ENCODE results near the gene CD274. TPM values are rescaled to one million over a fixed set of nuclear protein-coding genes. Genes with fewer than 3 reads are reported as not detected.

The CD274 gene
- polyA plus RNA-seq, 3 donors = 0.24 to 0.84 TPM; not detected in 1

DNA sequence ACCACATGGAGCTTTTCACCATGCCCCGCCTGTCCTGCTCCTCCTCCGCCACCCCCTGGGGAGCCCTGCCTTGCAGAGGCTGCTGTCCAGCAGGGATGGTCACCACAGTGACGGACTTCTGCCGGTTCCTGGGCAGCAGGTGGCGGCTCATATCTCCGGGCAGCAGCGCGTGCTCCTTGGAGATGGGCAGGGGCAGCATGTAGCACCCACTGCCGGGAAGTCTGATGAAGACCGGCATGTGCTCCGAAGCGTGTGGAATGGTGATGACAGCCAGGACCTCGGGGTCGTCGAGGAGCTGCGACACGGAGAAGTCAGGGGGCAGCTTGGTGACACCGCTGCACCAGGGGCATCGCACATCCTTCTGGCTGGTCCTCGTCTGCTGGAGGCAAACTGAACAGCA lies 31.9 kb upstream of the CD274 start:
- no peaks in the 10 kb centered on the region for H3K27me3 ChIP-seq (ENCODE audit: control insufficient read depth in 2 of 2, insufficient read depth in 2 of 2, low read length in 2 of 2)
- no peaks in the 10 kb centered on the region for H3K36me3 ChIP-seq (replicated peaks in 1 of 2; ENCODE audit: control insufficient read depth in 1 of 2, insufficient read depth in 2 of 2, low read length in 2 of 2)
- Mint-ChIP-seq H3K36me3 (peaks cover 15 to 18% of the 10 kb centered on the region in 2 donors), H3K4me1 (peaks cover 3% of the 10 kb centered on the region), H3K9me3 (peaks cover 0 to 9% (median 5%) of the 10 kb centered on the region in 7 donors), H3K27me3 (ENCODE audit: low read depth in 3 of 3) (peaks cover 0 to 1% (median 0%) of the 10 kb centered on the region in 3 donors), H3K27ac (peak overlapping the region in 1 of 7 donors; percentile 44), H3K4me3 (no peak overlapping the region)
- H3K79me2 ChIP-seq (ENCODE audit: insufficient read depth, low read length) = no peaks in the 10 kb centered on the region
- H2AFZ ChIP-seq (ENCODE audit: insufficient read depth, low read depth, low read length, poor library complexity, severe bottlenecking) = no peak overlapping the region
- no peak overlapping the region for H3K4me3 ChIP-seq (replicated peaks in 1 of 3; ENCODE audit: low read depth in 2 of 3, low read length in 3 of 3)
- no peak overlapping the region for H3K4me2 ChIP-seq (replicated peaks; ENCODE audit: extremely low read depth, low read length, poor library complexity, severe bottlenecking)
- H3K4me1 ChIP-seq (ENCODE audit: control insufficient read depth in 1 of 2, insufficient read depth in 2 of 2, low read length in 2 of 2) = no peaks in the 10 kb centered on the region
- no peak overlapping the region for H3K9ac ChIP-seq (ENCODE audit: insufficient read depth, low read length, poor library complexity, severe bottlenecking)
- H4K20me1 ChIP-seq (ENCODE audit: insufficient read depth, low read length) = no peaks in the 10 kb centered on the region
- no peak overlapping the region for H3K27ac ChIP-seq (ENCODE audit: low read depth in 1 of 2, low read length in 2 of 2)
- TF ChIP-seq, protein P1, sequence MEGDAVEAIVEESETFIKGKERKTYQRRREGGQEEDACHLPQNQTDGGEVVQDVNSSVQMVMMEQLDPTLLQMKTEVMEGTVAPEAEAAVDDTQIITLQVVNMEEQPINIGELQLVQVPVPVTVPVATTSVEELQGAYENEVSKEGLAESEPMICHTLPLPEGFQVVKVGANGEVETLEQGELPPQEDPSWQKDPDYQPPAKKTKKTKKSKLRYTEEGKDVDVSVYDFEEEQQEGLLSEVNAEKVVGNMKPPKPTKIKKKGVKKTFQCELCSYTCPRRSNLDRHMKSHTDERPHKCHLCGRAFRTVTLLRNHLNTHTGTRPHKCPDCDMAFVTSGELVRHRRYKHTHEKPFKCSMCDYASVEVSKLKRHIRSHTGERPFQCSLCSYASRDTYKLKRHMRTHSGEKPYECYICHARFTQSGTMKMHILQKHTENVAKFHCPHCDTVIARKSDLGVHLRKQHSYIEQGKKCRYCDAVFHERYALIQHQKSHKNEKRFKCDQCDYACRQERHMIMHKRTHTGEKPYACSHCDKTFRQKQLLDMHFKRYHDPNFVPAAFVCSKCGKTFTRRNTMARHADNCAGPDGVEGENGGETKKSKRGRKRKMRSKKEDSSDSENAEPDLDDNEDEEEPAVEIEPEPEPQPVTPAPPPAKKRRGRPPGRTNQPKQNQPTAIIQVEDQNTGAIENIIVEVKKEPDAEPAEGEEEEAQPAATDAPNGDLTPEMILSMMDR (IDR thresholded peaks at IDR 0.05) = no peak
- DNase-seq = no peak
- intact Hi-C loops (cut with micrococcal nuclease) = no loop called here
- WGBS (ENCODE audit: insufficient coverage) = 97% methylated on average over 20 of the region's 20 CpGs
- peaks cover 0 to 9% of the 10 kb centered on the region in 2 donors for H3K9me3 ChIP-seq (replicated peaks in 1 of 2; ENCODE audit: control insufficient read depth in 1 of 2, insufficient read depth in 1 of 2, low read length in 2 of 2)

DNA sequence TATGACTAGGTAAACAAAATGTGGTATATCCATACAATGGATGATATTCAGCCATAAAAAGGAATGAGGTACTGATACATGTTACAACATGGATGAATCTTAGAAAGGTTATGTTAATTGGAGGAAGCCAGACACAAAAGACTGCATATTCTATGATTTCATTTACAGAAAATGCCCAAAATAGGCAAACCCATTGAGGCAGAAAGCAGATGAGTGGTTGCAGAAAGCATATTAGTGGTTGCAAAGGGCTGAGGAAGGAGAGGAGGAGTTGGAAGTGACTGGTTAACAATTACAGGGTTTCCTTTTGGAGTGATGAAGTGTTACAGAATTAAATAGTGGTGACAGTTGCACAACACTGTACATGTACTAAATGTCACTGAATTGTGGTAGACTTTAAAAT lies 30.4 kb upstream of the CD274 start:
- H4K20me1 ChIP-seq (ENCODE audit: insufficient read depth, low read length) = no peaks in the 10 kb centered on the region
- intact Hi-C loops (cut with micrococcal nuclease) = no loop called here
- peaks cover 0 to 9% (median 3%) of the 10 kb centered on the region in 7 donors for H3K9me3 Mint-ChIP-seq

More for the DNA sequence above, 30.4 kb upstream of the CD274 start:
- Mint-ChIP-seq H3K36me3 (peaks cover 15% of the 10 kb centered on the region in 2 donors), H3K4me3 (no peak overlapping the region), H3K4me1 (peaks cover 3% of the 10 kb centered on the region), H3K27ac (no peak overlapping the region), H3K27me3 (ENCODE audit: low read depth in 3 of 3) (peaks cover 0 to 1% (median 0%) of the 10 kb centered on the region in 3 donors)
- Histone ChIP-seq H2AFZ (ENCODE audit: insufficient read depth, low read depth, low read length, poor library complexity, severe bottlenecking) (no peak overlapping the region), H3K4me3 (replicated peaks in 1 of 3; ENCODE audit: low read depth in 2 of 3, low read length in 3 of 3) (no peak overlapping the region), H3K9ac (ENCODE audit: insufficient read depth, low read length, poor library complexity, severe bottlenecking) (no peak overlapping the region), H3K4me2 (replicated peaks; ENCODE audit: extremely low read depth, low read length, poor library complexity, severe bottlenecking) (no peak overlapping the region), H3K4me1 (ENCODE audit: control insufficient read depth in 1 of 2, insufficient read depth in 2 of 2, low read length in 2 of 2) (no peaks in the 10 kb centered on the region), H3K79me2 (ENCODE audit: insufficient read depth, low read length) (no peaks in the 10 kb centered on the region), H3K9me3 (replicated peaks in 1 of 2; ENCODE audit: control insufficient read depth in 1 of 2, insufficient read depth in 1 of 2, low read length in 2 of 2) (peaks cover 0 to 9% of the 10 kb centered on the region in 2 donors), H3K36me3 (replicated peaks in 1 of 2; ENCODE audit: control insufficient read depth in 1 of 2, insufficient read depth in 2 of 2, low read length in 2 of 2) (no peaks in the 10 kb centered on the region), H3K27me3 (ENCODE audit: control insufficient read depth in 2 of 2, insufficient read depth in 2 of 2, low read length in 2 of 2) (no peaks in the 10 kb centered on the region), H3K27ac (ENCODE audit: low read depth in 1 of 2, low read length in 2 of 2) (no peak overlapping the region)
- DNase-seq = no peak
- TF ChIP-seq, protein P1 (IDR thresholded peaks at IDR 0.05) = no peak
